Superior temporal gyrus (tissue), 1 donor: ENCODE measurements around the gene ILF2.
"Not testable (repeated sequence)": the region's sequence is repeated elsewhere in the genome, so short reads cannot be mapped to it uniquely, and the experiment has no call there.

Experiments used
- DNase-seq: peaks from one replicate; pipeline ENCODE4 v3.0.0-alpha.2; 2016; ENCODE audit errors: extremely low spot score

Gene ILF2

GRCh38 chr1:153679337-153680119 is 8.7 kb upstream of the ILF2 start:
- no peak for DNase-seq

- no peak for DNase-seq
Observed at GRCh38 chr1:153678519-153679336, 7.9 kb upstream of the ILF2 start, which contains the start of gene NPR1. NPR1 (plus strand) TSS chr1:153678688; CDS start chr1:153679109, 421 bp downstream.

GRCh38 chr1:153677718-153678518 is 7.1 kb upstream of the ILF2 start:
- peak; percentile 63 for DNase-seq

GRCh38 chr1:153673511-153673910 is 2.7 kb upstream of the ILF2 start:
- no peak for DNase-seq

DNA sequence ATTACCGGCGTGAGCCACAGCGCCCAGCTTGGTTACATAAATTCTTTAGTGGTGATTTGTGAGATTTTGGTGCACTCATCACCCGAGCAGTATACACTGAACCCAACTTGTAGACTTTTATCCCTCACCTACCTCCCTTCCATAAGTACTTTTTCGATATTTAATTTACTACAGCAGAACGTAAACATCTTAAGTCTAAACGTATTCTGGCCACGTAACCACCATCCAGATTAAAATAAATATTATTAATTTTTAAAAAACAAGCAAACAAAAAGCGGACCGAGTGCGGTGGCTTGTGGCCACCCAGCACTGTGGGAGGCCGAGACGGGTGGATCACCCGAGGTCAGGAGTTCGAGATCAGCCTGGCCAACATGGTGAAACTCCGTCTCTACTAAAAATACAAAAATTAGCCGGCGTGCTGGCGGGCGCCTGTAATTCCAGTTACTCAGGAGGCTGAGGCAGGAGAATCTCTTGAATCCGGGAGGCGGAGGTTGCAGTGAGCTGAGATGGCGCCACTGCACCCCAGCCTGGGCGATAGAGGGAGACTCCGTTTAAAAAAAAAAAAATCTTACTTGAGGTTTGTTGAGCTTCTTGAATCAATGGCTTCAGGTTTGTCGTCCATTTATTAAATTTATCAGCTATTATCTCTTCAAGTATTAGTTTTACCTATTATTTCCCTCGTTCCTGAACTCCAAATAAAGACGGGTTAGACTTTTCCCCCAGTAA is 998 bp upstream of the ILF2 start:
- DNase-seq: not testable (repeated sequence)

DNA sequence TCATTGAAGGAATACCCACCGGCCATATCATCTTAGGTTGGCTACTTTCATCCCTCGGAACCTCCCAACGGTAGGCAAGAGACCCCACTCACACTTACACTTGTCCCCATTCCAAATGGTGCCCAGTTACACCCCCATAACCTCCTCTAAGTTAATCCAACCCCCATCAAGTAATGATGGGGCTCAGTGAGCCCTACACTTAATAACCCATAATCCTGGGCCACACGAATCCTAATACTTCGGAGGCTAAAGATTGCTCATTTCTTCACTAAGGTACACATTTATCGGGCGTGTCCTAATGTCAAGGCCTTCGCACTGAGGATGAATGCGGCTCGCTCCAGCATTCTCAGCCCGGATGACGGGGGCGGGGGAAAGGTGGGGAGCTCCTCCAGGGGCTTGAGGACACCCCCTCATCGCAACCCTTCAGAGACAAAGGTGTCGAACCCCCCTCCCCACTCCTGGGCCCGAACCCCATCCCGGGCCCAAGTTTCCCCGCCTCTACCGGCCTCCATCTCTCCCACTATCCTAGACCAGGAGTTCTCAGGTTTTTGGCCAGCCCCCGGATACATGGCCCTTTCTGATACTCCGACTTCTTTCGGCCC is 435 bp downstream of the ILF2 start:
- no peak for DNase-seq

GRCh38 chr1:153669606-153670005 is 1.2 kb downstream of the ILF2 start:
- DNase-seq: no peak

- not testable (repeated sequence) for DNase-seq
Observed at GRCh38 chr1:153668672-153669071, 2.1 kb downstream of the ILF2 start.

GRCh38 chr1:153667439-153667838 is 3.4 kb downstream of the ILF2 start:
- DNase-seq: no peak

GRCh38 chr1:153663211-153663610 is 7.6 kb downstream of the ILF2 start:
- no peak for DNase-seq

DNA sequence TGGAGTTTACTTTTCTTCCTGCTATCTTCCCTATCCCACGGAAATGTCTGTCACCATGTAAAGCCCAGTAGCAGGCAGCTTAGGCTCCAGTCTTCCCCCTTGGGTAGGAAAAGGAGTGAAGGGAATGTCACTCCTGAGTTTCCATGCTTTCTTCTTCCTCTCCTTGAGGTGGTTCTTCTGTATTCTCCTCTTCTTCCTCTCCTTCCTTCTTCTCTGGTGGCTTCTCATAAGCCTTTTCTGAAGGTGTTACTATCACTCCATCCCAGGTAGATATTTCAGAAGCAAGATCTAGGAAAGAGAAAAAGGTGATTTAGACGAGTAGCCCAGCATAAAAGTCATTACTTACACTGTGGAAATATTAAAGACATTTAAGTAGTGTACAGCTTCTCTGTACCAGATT is 8.5 kb downstream of the ILF2 start:
- DNase-seq: no peak

- DNase-seq: no peak
Observed at GRCh38 chr1:153661111-153661708, 9.6 kb downstream of the ILF2 start.

DNA sequence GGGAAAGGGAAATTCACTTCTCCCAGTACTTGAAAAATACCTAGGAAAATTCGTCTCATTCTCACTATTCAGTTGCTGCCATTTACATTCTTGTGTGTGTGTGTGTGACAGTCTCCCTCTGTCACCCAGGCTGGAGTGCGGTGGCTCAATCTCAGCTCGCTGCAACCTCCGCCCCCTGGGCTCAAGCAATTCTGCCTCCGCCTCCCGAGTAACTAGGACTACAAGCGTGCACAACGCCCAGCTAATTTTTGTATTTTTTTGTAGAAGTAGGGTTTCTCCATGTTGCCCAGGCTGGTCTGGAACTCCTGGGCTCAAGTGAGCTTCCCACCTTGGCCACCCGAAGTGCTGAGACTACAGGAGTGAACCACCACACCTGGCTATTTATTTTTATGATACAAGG is 11.1 kb downstream of the ILF2 start:
- DNase-seq: no peak

DNA sequence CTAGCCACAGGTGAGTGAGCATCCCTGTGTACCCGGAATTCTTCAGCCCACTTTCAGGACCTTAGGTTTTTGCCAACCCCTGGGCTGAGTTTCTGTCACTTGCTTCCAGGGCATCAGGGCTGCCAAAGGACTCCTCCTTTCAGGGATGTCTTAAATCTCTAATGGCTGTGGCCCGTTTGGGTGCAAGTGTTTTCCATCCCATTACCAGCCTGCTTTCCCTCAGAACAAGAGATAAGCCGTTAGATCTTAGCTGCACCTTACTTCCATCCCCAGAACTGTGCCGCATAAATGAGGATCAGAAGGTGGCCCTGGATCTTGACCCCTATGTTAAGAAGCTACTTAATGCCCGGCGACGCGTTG is 11.6 kb downstream of the ILF2 start:
- no peak for DNase-seq

DNA sequence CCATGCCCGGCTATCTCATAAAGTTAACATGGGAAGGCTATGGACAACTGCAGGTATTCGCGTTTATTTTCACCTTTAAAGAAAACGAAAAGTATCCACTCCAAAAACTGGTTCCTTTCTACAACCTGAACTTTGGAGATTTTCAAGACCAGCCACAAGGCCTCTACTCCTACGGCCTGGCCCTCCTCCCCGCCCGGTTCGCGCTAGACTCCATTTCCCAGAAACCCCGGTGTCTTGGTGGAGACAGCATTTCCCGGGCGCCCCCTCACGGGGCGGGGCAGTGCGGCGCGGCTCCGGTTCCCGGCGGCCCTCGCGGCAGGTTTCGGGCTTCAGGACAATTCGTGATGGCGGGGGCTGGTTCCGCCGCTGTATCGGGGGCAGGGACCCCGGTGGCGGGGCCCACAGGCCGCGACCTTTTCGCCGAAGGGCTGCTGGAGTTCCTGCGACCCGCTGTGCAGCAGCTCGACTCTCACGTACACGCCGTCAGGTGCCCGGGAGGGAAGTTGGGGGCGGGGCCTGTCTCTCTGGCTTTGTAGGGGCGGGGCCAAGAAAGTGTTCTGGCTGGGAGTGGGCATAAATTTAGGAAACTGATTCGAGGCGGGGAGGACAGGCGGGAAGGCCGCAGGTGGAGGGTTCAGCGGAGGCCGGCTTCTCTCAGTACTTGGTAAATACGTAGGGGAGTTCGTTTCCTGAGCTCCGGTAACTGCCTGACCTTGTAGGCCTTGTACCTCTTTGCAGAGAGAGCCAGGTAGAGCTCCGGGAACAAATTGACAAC is 12.2 kb downstream of the ILF2 start, which contains the start of gene SNAPIN:
Gene SNAPIN, plus strand, starts transcription at position 304 of the 775 bp plus-strand sequence. Its CDS starts 41 bp downstream, at position 345.
- peak; percentile 91 for DNase-seq

- DNase-seq: no peak
Observed at GRCh38 chr1:153655333-153655732, 15.5 kb downstream of the ILF2 start.

DNA sequence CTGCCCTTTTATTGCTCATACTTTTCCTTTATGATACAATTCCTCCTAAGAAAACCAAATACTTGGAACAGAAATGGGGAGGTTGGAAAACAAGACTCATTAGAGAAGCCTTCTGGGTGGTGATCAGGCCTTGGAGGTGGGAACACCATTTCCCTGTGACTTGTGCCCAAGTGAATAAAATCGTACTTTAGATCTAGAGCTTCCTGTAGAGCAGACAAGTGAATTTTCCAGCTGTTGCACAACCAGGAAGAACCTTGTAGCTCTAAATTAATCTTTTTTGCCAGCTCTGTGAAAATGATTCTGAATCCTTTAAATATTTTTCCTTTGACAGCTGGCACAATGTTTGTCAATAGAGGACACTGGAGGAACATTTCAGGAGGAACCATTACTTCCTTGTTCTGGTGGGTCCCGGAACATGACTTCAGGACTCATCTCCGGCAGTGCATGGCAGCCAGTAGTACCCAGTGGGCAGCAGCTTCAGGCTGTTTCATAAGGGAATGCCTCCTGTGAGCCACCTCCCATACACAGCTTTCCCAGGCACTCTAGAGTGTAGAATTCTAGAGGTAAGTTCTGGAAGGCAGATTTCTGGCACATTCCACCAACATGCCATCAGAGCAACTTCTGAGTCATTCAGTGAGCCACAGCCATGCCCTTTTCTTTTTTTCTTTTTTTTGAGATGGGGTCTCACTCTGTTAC is 17.8 kb downstream of the ILF2 start:
- DNase-seq: no peak

- no peak for DNase-seq
Observed at GRCh38 chr1:153651771-153652170, 19.0 kb downstream of the ILF2 start.

DNA sequence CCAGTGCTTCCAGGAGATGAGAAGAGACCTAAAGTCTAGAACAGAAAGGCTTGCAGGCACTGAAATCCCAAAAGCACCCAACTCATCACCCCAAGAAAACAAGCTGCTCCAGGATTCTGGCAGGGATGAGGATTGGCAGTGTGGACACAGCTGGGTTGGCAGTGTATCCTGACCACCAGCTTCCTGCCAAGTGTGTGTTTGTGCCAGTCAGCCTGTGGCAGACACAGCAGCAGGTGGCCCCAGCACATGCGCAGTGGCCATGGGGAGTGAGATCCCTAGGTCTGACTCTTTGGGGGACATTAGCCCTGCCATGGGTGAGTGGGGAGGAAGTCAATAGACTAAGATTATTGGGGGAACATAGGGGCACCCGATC is 20.9 kb downstream of the ILF2 start:
- DNase-seq: peak; percentile 87
